GM18870 (cell line): ENCODE measurements around the gene LPIN1.

Experiments used
- ATAC-seq: cut with Tn5 transposase; IDR thresholded peaks from one replicate; pipeline ENCODE4 v1.9.1; 2021; ENCODE audit warnings: moderate library complexity; ENCODE audit not compliant: unreplicated experiment

Gene LPIN1

GRCh38 chr2:11778923-11779757 lies 32.7 kb downstream of the LPIN1 start:
- peak; percentile 53 for ATAC-seq

- no peak for ATAC-seq
Observed at GRCh38 chr2:11781602-11782001, 35.2 kb downstream of the LPIN1 start.

- ATAC-seq, result no peak
Observed at GRCh38 chr2:11784280-11784679, 37.8 kb downstream of the LPIN1 start.

- ATAC-seq, result no peak
Observed at GRCh38 chr2:11784747-11785610, 38.5 kb downstream of the LPIN1 start.

GRCh38 chr2:11785611-11785940 lies 39.1 kb downstream of the LPIN1 start:
- no peak for ATAC-seq

GRCh38 chr2:11786191-11786590 lies 39.8 kb downstream of the LPIN1 start:
- ATAC-seq, result no peak

- ATAC-seq, result no peak
Observed at GRCh38 chr2:11786592-11786991, 40.2 kb downstream of the LPIN1 start.

GRCh38 chr2:11787991-11788390 lies 41.6 kb downstream of the LPIN1 start:
- no peak for ATAC-seq

GRCh38 chr2:11788461-11789124 lies 42.2 kb downstream of the LPIN1 start:
- no peak for ATAC-seq

GRCh38 chr2:11789243-11789642 lies 42.8 kb downstream of the LPIN1 start:
- ATAC-seq, result no peak

- ATAC-seq, result no peak
Observed at GRCh38 chr2:11790228-11790627, 43.8 kb downstream of the LPIN1 start.

GRCh38 chr2:11795590-11795989 lies 49.2 kb downstream of the LPIN1 start:
- no peak for ATAC-seq

- ATAC-seq, result no peak
Observed at GRCh38 chr2:11796190-11797171, 50.0 kb downstream of the LPIN1 start.

- ATAC-seq, result no peak
Observed at GRCh38 chr2:11797846-11798245, 51.4 kb downstream of the LPIN1 start.

GRCh38 chr2:11798701-11799435 lies 52.4 kb downstream of the LPIN1 start:
- no peak for ATAC-seq

- ATAC-seq, result no peak
Observed at GRCh38 chr2:11799826-11800225, 53.4 kb downstream of the LPIN1 start.

GRCh38 chr2:11802782-11803191 lies 56.4 kb downstream of the LPIN1 start:
- ATAC-seq, result no peak

GRCh38 chr2:11805024-11805423 lies 58.6 kb downstream of the LPIN1 start:
- no peak for ATAC-seq

- no peak for ATAC-seq
Observed at GRCh38 chr2:11805920-11806319, 59.5 kb downstream of the LPIN1 start.
